Right lobe of liver (tissue), 4 donors: ENCODE data around the gene FAM228B.

Experiments
- CTCF ChIP-seq, 4 donors: fragments of 200-600 bp in 3 of 4; fragments of 450-650 bp in 1 of 4; IDR thresholded peaks; one replicate each; pipeline versions ENCODE4 v1.5.1 to v1.8.0; 2016 to 2022; ENCODE audit warnings: antibody characterized with exemption in 4 of 4, mild to moderate bottlenecking in 2 of 4
- POLR2A ChIP-seq: fragments of 450-650 bp; IDR thresholded peaks from one replicate; pipeline ENCODE4 v1.6.1; 2017; ENCODE audit warnings: antibody characterized with exemption, mild to moderate bottlenecking
- donor health status: DM: no; HTN: no; CAD: no.
- donor health status: DM: no; HTN: no; CAD: no.
- donor health status: DM: no; HTN: yes; CAD: no.

- TF ChIP-seq CTCF (IDR thresholded peaks at IDR 0.05) (no peak), POLR2A (no peak)
Measured at GRCh38 chr2:24075259-24075658, 48.0 kb upstream of the FAM228B start.
